H4 (cell line): ENCODE data around the gene CPLANE1. TPM values are rescaled to one million over a fixed set of nuclear protein-coding genes. Genes with fewer than 3 reads are reported as not detected.

ENCODE experiments used
- DNase-seq: peaks from one replicate; pipeline ENCODE4 v3.0.0-alpha.2; 2015; ENCODE audit warnings: low spot score
- total RNA-seq: library from RNA; depleted of rRNA; stranded (reverse); fragments of >200 nt; shearing (Covaris generic); gene quantifications from 2 replicates; pipeline ENCODE4 v1.2.3, GENCODE V29; 2014; rRNA removed

Gene CPLANE1
- total RNA-seq, 1 experiment from 2014 or later = 13.8 TPM

DNA sequence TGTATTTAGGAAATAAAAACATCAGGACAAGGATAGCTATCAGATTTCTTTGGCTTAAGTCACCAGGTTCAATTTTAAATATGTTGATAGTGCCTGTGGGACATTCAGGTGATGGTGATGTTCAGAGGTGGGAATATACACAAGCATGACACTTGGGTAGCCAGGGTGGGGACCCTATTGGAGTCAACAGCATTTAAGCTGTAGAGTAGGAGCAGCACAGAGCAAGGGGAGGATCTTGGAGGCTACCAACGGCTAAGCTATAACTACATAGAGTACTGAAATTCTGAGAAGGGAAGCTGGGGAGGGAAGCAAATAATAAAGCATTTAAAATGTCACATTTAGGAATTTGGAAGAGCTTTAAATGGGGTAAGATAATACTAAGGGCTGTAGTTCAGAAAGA, 177.7 kb downstream of the CPLANE1 start:
- no peak for DNase-seq

GRCh38 chr5:37064442-37064841, 184.7 kb downstream of the CPLANE1 start:
- DNase-seq = no peak

GRCh38 chr5:37063739-37064138, 185.4 kb downstream of the CPLANE1 start:
- DNase-seq = no peak

- no peak for DNase-seq
Measured at GRCh38 chr5:37060030-37060429, 189.1 kb downstream of the CPLANE1 start.

GRCh38 chr5:37056762-37057161, 192.4 kb downstream of the CPLANE1 start:
- no peak for DNase-seq

Other genes with a start within 250 kb of the CPLANE1 start
- 52.1 and 60.8 TPM in 2 replicates for gene NUP155, start 121.7 kb upstream of the CPLANE1 start, total RNA-seq
- 26.5 and 34.2 TPM in 2 replicates for gene WDR70, start 129.9 kb upstream of the CPLANE1 start, total RNA-seq